HS-5 (cell line): Measurements from ENCODE around the gene ITPKC.
A peak's percentile ranks its signal among the peaks of the same experiment; 100 is the strongest.

Source experiments
- DNase-seq: peaks from one replicate; pipeline ENCODE4 v3.0.0-alpha.2; 2012; ENCODE audit warnings: low read depth

The ITPKC gene

GRCh38 chr19:40690693-40691420 lies 26.1 kb upstream of the ITPKC start:
- DNase-seq, result peak; percentile 50

GRCh38 chr19:40691421-40692211 lies 25.3 kb upstream of the ITPKC start:
- DNase-seq, result no peak

- DNase-seq, result no peak
These were observed 24.7 kb upstream of the ITPKC start for GRCh38 chr19:40692212-40692551.

- no peak for DNase-seq
These were observed 23.6 kb upstream of the ITPKC start for GRCh38 chr19:40693150-40693788.

GRCh38 chr19:40693896-40694295 lies 23.0 kb upstream of the ITPKC start:
- DNase-seq, result no peak

GRCh38 chr19:40695881-40696280 lies 21.0 kb upstream of the ITPKC start:
- DNase-seq, result no peak

GRCh38 chr19:40697007-40697406 lies 19.9 kb upstream of the ITPKC start:
- DNase-seq, result no peak

- DNase-seq, result no peak
These were observed 16.8 kb upstream of the ITPKC start for GRCh38 chr19:40700083-40700482.

- no peak for DNase-seq
These were observed 15.2 kb upstream of the ITPKC start for GRCh38 chr19:40701758-40702157.

GRCh38 chr19:40702337-40703012 lies 14.4 kb upstream of the ITPKC start:
- no peak for DNase-seq

GRCh38 chr19:40703029-40703755 lies 13.7 kb upstream of the ITPKC start:
- no peak for DNase-seq

- DNase-seq, result no peak
These were observed 12.2 kb upstream of the ITPKC start for GRCh38 chr19:40704491-40705361.

GRCh38 chr19:40705362-40705651 lies 11.6 kb upstream of the ITPKC start:
- no peak for DNase-seq

- DNase-seq, result no peak
These were observed 10.8 kb upstream of the ITPKC start for GRCh38 chr19:40705950-40706619.

- DNase-seq, result no peak
These were observed 9.3 kb upstream of the ITPKC start for GRCh38 chr19:40707615-40708014.

- no peak for DNase-seq
These were observed 7.1 kb upstream of the ITPKC start for GRCh38 chr19:40709817-40710216.

GRCh38 chr19:40713939-40714338 lies 3.0 kb upstream of the ITPKC start:
- no peak for DNase-seq

GRCh38 chr19:40714441-40715299 lies 2.2 kb upstream of the ITPKC start:
- DNase-seq, result no peak

- peak; percentile 97 for DNase-seq
These were observed 856 bp upstream of the ITPKC start for GRCh38 chr19:40716031-40716481.
